HL-60 (cell line): ENCODE data around the gene SETD3.

Experiments
- DNase-seq, 2 experiments: peaks; one replicate each; pipeline ENCODE4 v3.0.0-alpha.2; 2010 to 2020; ENCODE audit warnings: low read depth in 1 of 2, low spot score in 1 of 2
- H3K27ac ChIP-seq: fragments of 250-450 bp; sonication (Bioruptor Pico); replicated peaks from 2 replicates; pipeline ENCODE4 v1.5.1; 2020; ENCODE audit warnings: mild to moderate bottlenecking, moderate library complexity
- H3K27me3 ChIP-seq: fragments of 250-450 bp; sonication (Bioruptor Pico); 2 replicates; pipeline ENCODE4 v1.5.1; 2021; ENCODE audit warnings: mild to moderate bottlenecking, moderate library complexity; ENCODE audit not compliant: insufficient read depth, poor library complexity, severe bottlenecking
- H3K4me3 ChIP-seq: replicated peaks from 2 replicates; pipeline ENCODE4 v1.5.1; 2011; ENCODE audit warnings: mild to moderate bottlenecking, control low read depth, low read length; ENCODE audit not compliant: insufficient read depth
- GABPA ChIP-seq: IDR thresholded peaks from 2 replicates; pipeline ENCODE4 v1.6.1; 2012; ENCODE audit warnings: low read depth
- POLR2AphosphoS5 ChIP-seq: IDR thresholded peaks from 2 replicates; pipeline ENCODE4 v1.6.1; 2012; ENCODE audit warnings: low read depth
- SPI1 ChIP-seq: IDR thresholded peaks from 2 replicates; pipeline ENCODE4 v1.6.1; 2012; ENCODE audit warnings: low read depth, mild to moderate bottlenecking, borderline replicate concordance
- TF ChIP-seq, protein P1 (sequence below): IDR thresholded peaks from 2 replicates; pipeline ENCODE4 v1.6.1; 2012; ENCODE audit warnings: low read depth; ENCODE audit not compliant: insufficient replicate concordance
- TF ChIP-seq, protein P2 (sequence below): IDR thresholded peaks from one replicate; pipeline ENCODE4 v1.5.1; 2011; ENCODE audit warnings: low read length, control low read depth, inconsistent platforms; ENCODE audit not compliant: insufficient read depth

SETD3 gene

DNA sequence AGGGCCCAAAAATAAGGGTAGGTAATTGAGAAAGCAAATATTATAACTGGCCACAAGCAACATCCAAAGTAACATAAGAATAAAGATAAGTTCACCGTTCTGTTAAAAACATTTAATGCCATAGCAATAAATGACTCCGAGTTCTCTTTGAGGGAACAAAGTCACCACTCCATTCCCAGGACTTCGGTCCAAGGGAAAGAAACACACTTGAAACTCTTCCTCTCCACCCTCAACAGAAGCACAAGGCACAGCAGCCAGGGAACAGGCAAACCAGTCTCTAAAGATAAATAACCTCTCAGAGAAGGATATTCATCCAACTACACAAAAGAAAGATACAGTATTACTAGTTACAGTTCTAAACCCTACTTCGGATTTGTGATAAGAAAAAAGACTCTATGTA, 2.5 kb downstream of the SETD3 start:
- H3K27ac ChIP-seq: no peak overlapping the region
- TF ChIP-seq, protein P1, sequence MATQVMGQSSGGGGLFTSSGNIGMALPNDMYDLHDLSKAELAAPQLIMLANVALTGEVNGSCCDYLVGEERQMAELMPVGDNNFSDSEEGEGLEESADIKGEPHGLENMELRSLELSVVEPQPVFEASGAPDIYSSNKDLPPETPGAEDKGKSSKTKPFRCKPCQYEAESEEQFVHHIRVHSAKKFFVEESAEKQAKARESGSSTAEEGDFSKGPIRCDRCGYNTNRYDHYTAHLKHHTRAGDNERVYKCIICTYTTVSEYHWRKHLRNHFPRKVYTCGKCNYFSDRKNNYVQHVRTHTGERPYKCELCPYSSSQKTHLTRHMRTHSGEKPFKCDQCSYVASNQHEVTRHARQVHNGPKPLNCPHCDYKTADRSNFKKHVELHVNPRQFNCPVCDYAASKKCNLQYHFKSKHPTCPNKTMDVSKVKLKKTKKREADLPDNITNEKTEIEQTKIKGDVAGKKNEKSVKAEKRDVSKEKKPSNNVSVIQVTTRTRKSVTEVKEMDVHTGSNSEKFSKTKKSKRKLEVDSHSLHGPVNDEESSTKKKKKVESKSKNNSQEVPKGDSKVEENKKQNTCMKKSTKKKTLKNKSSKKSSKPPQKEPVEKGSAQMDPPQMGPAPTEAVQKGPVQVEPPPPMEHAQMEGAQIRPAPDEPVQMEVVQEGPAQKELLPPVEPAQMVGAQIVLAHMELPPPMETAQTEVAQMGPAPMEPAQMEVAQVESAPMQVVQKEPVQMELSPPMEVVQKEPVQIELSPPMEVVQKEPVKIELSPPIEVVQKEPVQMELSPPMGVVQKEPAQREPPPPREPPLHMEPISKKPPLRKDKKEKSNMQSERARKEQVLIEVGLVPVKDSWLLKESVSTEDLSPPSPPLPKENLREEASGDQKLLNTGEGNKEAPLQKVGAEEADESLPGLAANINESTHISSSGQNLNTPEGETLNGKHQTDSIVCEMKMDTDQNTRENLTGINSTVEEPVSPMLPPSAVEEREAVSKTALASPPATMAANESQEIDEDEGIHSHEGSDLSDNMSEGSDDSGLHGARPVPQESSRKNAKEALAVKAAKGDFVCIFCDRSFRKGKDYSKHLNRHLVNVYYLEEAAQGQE: no peak
- no peak for TF ChIP-seq SPI1
- no peak for TF ChIP-seq GABPA
- TF ChIP-seq, protein P2, sequence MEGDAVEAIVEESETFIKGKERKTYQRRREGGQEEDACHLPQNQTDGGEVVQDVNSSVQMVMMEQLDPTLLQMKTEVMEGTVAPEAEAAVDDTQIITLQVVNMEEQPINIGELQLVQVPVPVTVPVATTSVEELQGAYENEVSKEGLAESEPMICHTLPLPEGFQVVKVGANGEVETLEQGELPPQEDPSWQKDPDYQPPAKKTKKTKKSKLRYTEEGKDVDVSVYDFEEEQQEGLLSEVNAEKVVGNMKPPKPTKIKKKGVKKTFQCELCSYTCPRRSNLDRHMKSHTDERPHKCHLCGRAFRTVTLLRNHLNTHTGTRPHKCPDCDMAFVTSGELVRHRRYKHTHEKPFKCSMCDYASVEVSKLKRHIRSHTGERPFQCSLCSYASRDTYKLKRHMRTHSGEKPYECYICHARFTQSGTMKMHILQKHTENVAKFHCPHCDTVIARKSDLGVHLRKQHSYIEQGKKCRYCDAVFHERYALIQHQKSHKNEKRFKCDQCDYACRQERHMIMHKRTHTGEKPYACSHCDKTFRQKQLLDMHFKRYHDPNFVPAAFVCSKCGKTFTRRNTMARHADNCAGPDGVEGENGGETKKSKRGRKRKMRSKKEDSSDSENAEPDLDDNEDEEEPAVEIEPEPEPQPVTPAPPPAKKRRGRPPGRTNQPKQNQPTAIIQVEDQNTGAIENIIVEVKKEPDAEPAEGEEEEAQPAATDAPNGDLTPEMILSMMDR: no peak
- no peak for TF ChIP-seq POLR2AphosphoS5
- no peak for DNase-seq
- H3K4me3 ChIP-seq: no peak overlapping the region
- no peaks in the 10 kb centered on the region for H3K27me3 ChIP-seq

DNA sequence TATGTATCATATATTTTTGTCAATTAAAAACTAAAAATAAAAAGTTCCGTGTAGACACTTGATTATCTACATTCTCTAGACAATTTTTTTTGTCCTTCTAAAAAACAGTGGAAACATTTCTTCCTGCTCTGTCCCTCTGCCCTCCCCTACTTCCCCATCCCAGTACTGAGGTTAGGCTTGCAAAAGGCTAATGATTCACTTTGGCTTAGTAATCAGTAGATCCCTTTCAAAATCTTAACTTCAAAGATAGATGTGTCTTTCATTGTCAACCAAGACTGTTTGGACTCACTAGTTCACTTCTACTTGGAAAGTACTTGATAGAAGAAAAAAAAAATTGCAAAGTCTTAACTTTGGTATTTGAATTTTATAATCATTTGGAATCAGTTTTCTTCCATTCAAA, 3.8 kb downstream of the SETD3 start:
- H3K27ac ChIP-seq: no peak overlapping the region
- no peaks in the 10 kb centered on the region for H3K27me3 ChIP-seq
- peak; percentile 42 to 63 for DNase-seq
- H3K4me3 ChIP-seq: no peak overlapping the region
- TF ChIP-seq GABPA (no peak), SPI1 (peak; percentile 28; the same call in 1 of the 2 replicates), POLR2AphosphoS5 (no peak)
- TF ChIP-seq, protein P2: no peak
- TF ChIP-seq, protein P1: no peak

DNA sequence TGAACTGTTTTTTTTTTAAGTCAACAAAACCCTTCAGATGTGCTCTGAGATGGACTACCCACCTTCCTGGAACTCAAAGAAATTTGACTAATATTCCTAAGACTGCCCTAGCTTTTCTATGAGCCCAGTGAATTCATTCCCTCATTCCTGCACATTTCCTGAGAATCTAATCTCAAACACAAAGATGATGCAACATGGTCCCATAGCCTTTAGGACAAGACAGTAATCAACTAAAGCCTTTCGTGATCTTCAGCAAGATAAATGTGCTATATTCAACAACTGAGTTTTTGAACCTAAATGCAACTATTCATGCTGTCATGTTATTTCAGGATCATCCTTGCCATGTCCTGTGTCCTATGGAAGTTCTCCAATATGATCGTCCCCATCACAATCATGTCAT, 5.0 kb downstream of the SETD3 start:
- H3K27me3 ChIP-seq: no peaks in the 10 kb centered on the region
- TF ChIP-seq SPI1 (no peak), GABPA (no peak), POLR2AphosphoS5 (no peak)
- TF ChIP-seq, protein P1: no peak
- TF ChIP-seq, protein P2: no peak
- H3K27ac ChIP-seq: no peak overlapping the region
- no peak for DNase-seq
- H3K4me3 ChIP-seq: no peak overlapping the region
